NT2/D1 (cell line): ENCODE measurements around the gene PLXNC1.

Experiments
- SUZ12 ChIP-seq: IDR thresholded peaks from 2 replicates; pipeline ENCODE4 v1.6.1; 2011; ENCODE audit not compliant: insufficient read length, insufficient read depth; ENCODE audit errors: extremely low read depth
- ZNF274 ChIP-seq: IDR thresholded peaks from 2 replicates; pipeline ENCODE4 v1.6.1; 2011; ENCODE audit warnings: mild to moderate bottlenecking, low read depth, low read length

GRCh38 chr12:94248582-94248981, 100.2 kb downstream of the PLXNC1 start:
- TF ChIP-seq SUZ12 (no peak), ZNF274 (no peak)
